Left hindlimb (tissue), 1 donor: Measurements from ENCODE around the gene SDK2.

Experiments
- DNase-seq: peaks from one replicate; pipeline ENCODE4 v3.0.0-alpha.2; 2018

The SDK2 gene

GRCh38 chr17:73605444-73605843 is 38.8 kb downstream of the SDK2 start:
- DNase-seq: no peak

DNA sequence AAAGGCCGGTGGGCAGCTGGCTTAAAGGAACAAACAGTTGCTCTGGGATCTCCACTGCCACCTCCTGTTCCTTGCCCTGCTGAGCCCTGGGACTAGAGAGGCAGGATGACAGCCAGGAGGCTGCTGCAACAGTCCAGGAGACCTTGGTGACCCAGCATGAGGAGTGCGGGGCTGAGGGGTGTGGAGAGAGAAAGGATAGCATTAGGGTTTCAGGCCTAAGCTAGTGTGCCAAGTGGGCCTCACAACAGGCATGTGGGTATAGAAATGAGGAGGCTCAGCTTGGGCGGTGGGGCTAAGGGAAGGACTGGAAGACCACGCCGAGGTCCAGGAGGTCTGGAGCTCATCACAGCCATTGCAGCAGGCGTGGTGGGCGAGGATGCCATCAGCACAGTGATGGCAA is 39.8 kb downstream of the SDK2 start:
- DNase-seq: no peak

- DNase-seq: peak; percentile 79
These were observed 40.3 kb downstream of the SDK2 start for GRCh38 chr17:73603971-73604370.

- DNase-seq: peak; percentile 66
These were observed 44.0 kb downstream of the SDK2 start for GRCh38 chr17:73600103-73600871.

- DNase-seq: no peak
These were observed 44.6 kb downstream of the SDK2 start for GRCh38 chr17:73599599-73599998.

- no peak for DNase-seq
These were observed 46.0 kb downstream of the SDK2 start for GRCh38 chr17:73598212-73598611.

GRCh38 chr17:73595931-73596330 is 48.3 kb downstream of the SDK2 start:
- no peak for DNase-seq

DNA sequence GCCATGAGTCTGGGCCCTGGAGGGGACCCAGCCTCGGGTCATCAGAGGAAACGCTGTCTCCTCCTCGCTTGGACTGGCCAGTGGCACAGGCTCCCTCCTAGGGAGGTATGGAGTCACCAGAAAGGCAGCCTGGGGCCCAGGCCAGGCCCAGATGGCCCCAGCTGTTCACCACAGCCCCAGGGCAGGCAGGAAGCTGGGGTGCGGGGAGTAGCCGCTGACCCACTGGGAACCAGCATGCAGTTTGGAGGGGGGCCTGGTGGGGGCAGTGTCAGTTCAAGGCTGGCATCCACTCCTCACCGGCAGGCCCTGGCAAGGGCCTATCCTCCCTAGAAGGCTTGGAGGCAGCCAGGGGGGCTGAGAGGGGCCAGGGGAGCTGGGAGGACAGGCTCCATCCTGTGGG is 48.8 kb downstream of the SDK2 start:
- peak; percentile 63 for DNase-seq

GRCh38 chr17:73595068-73595467 is 49.2 kb downstream of the SDK2 start:
- DNase-seq: no peak

GRCh38 chr17:73594598-73594997 is 49.6 kb downstream of the SDK2 start:
- DNase-seq: no peak

GRCh38 chr17:73594025-73594424 is 50.2 kb downstream of the SDK2 start:
- DNase-seq: no peak

DNA sequence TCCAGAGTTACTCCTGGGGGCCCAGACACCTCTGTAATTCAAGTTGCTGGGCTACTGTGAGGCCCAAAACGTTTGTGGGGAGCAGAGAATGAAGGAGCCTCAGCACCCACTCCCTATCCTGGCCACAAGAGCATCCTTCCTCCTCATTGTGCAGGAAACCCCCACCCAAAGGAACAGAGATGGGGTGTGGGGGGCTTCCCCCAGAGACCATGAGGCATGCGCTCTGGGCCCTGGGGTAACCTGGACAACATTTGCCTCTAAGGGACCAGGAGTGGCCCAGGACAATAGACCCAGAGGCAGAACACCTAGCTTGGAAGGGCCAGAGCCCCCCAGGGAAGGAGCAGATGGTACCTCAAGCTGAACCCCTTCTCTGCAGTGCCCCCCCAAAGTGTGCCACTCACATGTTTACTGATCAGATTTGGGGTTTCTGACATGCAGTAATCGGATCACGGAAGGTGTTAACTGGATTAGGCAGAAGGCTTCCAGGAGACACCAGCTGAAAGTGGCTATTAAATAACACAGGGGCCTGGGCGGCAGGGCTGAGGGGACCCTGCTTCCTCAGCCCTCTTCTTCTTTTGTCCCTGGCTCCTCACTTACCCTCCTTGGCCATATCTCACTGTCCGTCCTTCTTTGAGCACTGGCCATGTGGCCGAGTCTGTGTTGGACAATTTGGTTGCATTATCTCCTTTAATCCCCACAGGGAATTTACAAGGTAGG is 50.8 kb downstream of the SDK2 start:
- DNase-seq: no peak

DNA sequence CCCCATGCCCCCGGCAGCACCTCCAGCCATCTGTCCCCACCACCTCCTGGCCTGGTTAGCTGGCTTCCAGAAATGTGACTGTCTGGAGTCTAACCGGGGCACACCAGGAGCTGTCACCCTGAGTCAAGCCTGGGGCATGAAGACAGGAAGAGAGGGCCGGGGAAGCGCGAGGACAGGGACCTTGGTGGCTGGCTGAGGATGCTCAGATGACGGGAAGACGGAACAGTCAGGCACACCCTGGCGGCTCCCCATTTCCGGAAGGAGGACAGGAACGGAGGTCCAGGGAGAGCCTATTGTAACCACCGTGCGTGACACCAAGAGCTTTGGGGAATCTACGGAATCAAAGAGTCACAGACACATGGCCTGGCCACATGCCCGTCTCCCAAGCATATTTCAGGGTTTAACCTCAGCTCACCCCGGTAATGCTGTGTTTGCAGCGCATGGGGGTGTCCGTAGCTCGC is 51.7 kb downstream of the SDK2 start:
- DNase-seq: no peak

DNA sequence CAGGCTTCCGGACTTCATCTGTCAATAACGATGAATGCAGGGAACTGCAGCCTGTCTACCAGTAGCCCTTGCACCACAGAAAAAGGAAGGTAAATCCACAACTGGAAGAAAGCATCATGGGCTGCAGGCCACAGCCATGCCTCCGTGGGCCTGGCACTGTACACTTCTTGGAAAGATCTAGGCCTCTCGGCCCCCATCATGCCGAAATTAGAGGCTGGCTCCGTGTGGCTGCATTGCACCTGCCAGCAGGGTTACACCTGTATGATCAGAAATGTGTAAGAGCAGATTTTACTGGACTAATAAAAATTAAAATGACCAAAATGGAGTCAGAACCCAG is 52.2 kb downstream of the SDK2 start:
- DNase-seq: no peak

GRCh38 chr17:73591296-73592078 is 52.8 kb downstream of the SDK2 start:
- DNase-seq: no peak

DNA sequence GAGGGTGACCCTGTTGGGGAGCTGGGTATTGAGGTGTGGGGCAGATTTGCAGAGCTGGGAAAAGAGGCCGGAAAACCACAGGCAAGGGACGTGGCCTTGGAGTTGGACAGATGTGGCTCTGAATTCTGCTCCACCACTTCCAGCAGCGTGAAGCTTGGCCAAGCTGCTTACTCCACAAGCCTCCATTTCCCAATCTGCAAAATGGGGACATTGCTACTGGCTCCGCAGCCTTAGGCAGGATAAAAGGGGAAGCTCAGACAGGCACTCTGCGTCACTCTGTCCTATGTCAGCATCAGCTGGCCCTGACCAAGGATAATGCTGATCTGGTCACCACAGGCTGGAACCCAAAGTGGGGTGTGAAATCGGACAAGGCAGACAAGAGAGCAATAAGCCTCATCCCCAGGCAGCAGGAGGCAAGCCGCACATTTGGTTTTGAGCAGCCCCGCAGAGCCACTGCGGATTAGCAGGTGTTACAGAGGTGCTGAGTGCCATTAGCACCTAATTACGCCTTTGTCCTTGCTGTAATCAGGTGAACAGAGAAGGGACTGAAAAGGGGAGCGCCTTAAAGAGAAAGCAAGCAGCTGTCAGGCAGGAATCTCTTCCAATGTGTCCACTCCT is 54.8 kb downstream of the SDK2 start:
- DNase-seq: no peak

GRCh38 chr17:73588891-73589290 is 55.4 kb downstream of the SDK2 start:
- no peak for DNase-seq

DNA sequence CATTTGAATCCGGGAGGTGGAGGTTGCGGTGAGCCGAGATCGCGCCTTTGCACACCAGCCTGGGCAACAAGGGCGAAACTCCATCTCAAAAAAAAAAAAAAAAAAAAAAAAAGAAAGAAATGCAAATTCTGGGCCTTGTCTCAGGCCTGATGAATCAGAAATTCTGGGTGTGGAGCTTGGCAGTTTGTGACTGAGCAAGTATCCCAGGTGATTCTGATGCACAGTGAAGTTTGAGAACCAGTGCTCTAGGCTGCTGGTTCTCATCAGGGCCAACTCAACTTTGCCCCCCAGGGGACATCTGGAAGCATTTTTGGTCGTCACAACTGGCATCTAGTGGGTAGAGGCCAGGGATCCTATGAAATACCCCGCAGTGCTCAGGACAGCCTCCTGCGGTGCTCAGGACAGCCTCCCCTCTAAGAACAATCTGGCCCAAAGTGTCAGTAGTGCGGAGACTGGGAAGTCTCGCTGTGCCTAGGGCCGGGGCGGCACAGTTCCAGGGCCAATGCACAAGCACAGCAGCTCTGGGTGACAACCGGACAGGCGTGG is 55.9 kb downstream of the SDK2 start:
- DNase-seq: no peak

DNA sequence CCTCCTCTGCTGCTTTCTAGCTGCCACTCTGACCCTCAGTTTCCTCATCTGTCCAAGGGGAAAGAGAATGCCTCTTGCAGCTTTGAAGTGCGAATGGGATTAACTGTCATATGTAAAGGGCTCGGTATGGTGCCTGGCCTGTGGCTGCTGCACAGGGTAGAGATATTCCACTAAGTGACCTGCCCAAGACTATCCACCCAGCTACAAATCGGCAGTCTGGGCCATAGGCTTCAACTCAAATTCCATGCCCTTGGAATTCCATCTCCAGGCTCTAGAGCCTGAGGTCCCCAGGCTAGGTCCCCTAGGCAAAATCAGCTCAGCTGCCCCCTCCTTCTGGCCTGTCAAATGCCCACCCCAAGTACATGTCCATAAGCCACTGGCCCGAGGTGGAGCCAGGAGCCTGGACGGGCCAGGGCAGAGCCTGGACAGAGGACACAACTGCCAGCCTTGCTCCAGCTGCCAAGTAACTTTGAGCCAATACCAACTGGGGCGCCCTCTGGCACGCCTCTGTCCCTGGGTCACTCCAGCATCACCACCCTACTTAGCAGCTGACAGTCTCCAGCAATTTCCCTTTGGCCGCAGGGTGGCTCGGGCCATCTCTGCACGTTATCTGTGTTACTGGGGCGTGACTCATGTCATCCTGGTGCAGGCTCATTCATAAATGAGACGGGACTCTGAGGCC is 57.2 kb downstream of the SDK2 start:
- no peak for DNase-seq

DNA sequence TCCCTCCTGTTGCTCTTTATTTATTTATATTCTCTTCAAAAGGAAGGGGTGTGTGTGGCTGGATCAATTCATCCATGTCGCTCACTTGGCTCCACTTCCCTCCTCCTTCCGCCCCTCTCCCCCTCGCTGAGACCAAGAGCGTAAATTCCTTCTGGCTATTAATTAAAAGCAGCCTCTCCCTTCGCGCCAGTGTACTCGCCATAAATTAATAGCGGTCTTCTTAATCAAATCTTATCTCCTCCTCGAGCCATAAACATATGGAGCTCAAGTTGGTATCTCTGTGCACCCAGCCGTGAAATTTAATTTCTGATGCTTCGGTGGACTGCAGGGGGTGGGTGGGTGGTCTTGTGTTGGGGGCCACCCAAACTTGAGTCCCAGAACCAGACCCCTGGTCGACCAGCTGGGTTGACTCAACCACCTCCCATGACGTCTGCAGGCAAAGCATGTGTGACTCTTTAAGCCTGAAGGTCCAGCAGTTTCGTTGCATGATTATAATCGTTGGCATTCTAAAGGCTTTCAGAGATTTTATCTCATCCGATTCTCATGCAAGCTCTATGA is 57.9 kb downstream of the SDK2 start:
- no peak for DNase-seq

DNA sequence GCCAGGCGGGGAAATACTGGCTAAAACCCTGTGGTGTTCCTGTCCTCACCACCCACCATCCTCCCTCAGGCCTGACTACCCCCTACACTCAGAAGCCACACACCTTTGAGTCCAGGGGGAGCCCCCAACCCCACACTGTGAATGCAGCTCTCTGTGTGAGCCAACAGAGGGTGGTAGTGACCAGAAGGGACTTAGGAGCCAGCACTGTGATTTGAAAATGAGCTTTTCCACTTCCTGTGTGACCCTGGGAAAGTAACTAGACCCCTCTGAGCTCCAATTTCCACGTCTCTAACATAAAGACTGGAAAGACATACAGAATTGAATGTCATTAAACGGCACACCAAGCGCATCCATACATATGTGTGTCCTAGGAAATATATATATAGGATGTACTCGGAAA is 58.7 kb downstream of the SDK2 start:
- DNase-seq: no peak

DNA sequence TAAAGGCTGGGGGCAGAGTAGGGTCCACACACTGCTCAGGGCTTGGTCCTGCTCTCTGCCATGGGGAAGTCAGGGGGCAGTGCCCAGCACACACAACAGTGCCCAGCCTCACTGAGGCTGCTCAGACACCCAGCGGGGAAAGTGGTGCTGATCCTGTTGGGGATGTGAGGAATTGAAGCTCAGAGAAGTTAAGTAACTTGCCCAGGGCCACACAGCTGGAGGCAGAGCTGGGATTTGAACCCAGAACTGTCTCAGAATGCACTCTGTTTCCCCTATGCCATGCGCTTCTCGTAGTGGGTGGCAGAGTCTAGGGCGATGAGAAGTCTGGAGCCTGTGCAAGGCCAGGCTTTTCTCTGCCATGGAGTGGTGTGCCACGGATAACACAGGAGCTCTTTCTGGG is 59.3 kb downstream of the SDK2 start:
- no peak for DNase-seq
